GM12892 (cell line): Measurements from ENCODE around the gene DENND1B.

Experiments used
- POLR2A ChIP-seq: IDR thresholded peaks from 2 replicates; pipeline ENCODE4 v1.6.1; 2011; ENCODE audit warnings: low read depth, low read length, control low read depth
- POLR2AphosphoS5 ChIP-seq: IDR thresholded peaks from 2 replicates; pipeline ENCODE4 v1.6.1; 2011; ENCODE audit warnings: low read depth, low read length, control low read depth
- TAF1 ChIP-seq: IDR thresholded peaks from 2 replicates; pipeline ENCODE4 v1.6.1; 2011; ENCODE audit warnings: low read depth, mild to moderate bottlenecking, control low read depth, low read length, borderline replicate concordance

DNA sequence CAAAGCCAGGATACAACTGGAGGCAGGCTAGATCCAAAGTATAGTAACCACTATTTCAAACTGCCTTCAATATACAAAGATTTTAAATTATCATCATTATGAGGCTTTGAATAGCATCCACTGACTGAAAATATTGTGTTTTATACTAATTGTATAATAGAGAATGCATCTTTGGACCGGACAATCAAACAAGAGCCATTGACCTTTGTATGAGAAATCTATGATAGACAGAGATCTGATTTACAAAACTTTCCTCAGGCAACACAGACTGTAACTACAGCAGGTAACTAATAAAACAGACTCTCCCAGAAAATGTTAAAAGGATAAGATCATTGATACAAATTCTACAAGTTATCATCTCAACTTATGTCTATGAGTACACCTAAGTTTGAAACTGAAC is 152.9 kb downstream of the DENND1B start:
- TF ChIP-seq POLR2AphosphoS5, result no peak
- no peak for TF ChIP-seq POLR2A
- no peak for TF ChIP-seq TAF1
